Measurements from ENCODE around the gene FRY.

GRCh38 chr13:32047088-32047487 lies 15.5 kb downstream of the FRY start:
- no peak for TF ChIP-seq ATF2 (IDR thresholded peaks at IDR 0.05; ENCODE audit: low read length)
- no peak for TF ChIP-seq RFX5 (IDR thresholded peaks at IDR 0.05; ENCODE audit: low read depth, low read length)
- TF ChIP-seq PAX8 (IDR thresholded peaks at IDR 0.05): no peak
- no peak for TF ChIP-seq KDM1A (IDR thresholded peaks at IDR 0.05; ENCODE audit: borderline replicate concordance)
- no peak for TF ChIP-seq POLR2A (IDR thresholded peaks at IDR 0.05; ENCODE audit: low read depth, low read length)
- no peak for TF ChIP-seq GATAD2B (conservative IDR thresholded peaks at IDR 0.05; ENCODE audit: low read depth)
- TF ChIP-seq MAX (IDR thresholded peaks at IDR 0.05; ENCODE audit: low read depth, low read length): no peak
- TF ChIP-seq SKIL (IDR thresholded peaks at IDR 0.05; ENCODE audit: low read depth, poor library complexity, severe bottlenecking): no peak
- TF ChIP-seq SIX5 (IDR thresholded peaks at IDR 0.05; ENCODE audit: low read depth, low read length, severe bottlenecking): no peak
- no peak for TF ChIP-seq EZH2 (IDR thresholded peaks at IDR 0.05; ENCODE audit: borderline replicate concordance, control insufficient read depth, low read depth, low read length)
